ENCODE results near the gene AP3D1. TPM values are rescaled to one million over a fixed set of nuclear protein-coding genes. Genes with fewer than 3 reads are reported as not detected.

AP3D1 gene
- total RNA-seq, 1 donor from 2014 or later: 50.9 TPM

DNA sequence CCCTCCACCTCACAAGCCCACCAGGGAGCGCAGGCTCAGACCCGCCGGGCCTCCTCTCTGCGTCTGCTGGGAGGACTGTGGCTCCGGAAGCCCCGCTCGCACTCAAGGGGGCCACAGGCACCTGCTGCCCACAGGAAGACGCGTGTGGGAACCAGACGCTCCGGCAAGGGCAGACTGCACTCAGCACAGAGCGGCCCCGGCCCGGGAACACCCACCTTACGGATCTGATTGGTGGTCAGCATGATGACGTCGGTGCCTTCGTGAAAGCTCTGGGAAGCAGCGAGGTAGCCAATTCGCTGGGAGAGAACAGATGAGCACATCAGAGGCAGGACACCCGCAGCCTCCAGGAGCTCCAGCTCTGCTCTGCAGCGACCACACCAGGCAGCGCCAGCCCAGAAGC lies 14.6 kb downstream of the AP3D1 start:
- no peaks in the 10 kb centered on the region for H3F3A ChIP-seq (ENCODE audit: low read depth)
- H3K9ac ChIP-seq: no peak overlapping the region
- peaks cover 61% of the 10 kb centered on the region for H3K79me2 ChIP-seq (ENCODE audit: low read depth)
- H2AFZ ChIP-seq (replicated peaks): no peak overlapping the region
- H3K27me3 Mint-ChIP-seq (ENCODE audit: insufficient read depth, low read depth): peaks cover 2% of the 10 kb centered on the region
- no peaks in the 10 kb centered on the region for H3K27me3 ChIP-seq
- H3K9me3 Mint-ChIP-seq: no peaks in the 10 kb centered on the region
- H3K27ac ChIP-seq: no peak overlapping the region
- DNase-seq (ENCODE audit: low spot score): no peak
- H3K4me1 Mint-ChIP-seq: peaks cover 3% of the 10 kb centered on the region
- H3K36me3 ChIP-seq: no peaks in the 10 kb centered on the region
- no peak overlapping the region for H3K4me2 ChIP-seq
- no peaks in the 10 kb centered on the region for H3K9me3 ChIP-seq (ENCODE audit: low read depth)
- H3K36me3 Mint-ChIP-seq: peaks cover 18% of the 10 kb centered on the region
- no peak for TF ChIP-seq EZH2phosphoT487 (IDR thresholded peaks at IDR 0.05)
- H3K4me3 Mint-ChIP-seq: no peak overlapping the region
- no peak overlapping the region for H3K4me3 ChIP-seq
- H4K20me1 ChIP-seq (ENCODE audit: low read depth): peaks cover 65% of the 10 kb centered on the region
- no peak overlapping the region for H3K27ac Mint-ChIP-seq
- no peaks in the 10 kb centered on the region for H3K4me1 ChIP-seq

- TF ChIP-seq, protein P1, sequence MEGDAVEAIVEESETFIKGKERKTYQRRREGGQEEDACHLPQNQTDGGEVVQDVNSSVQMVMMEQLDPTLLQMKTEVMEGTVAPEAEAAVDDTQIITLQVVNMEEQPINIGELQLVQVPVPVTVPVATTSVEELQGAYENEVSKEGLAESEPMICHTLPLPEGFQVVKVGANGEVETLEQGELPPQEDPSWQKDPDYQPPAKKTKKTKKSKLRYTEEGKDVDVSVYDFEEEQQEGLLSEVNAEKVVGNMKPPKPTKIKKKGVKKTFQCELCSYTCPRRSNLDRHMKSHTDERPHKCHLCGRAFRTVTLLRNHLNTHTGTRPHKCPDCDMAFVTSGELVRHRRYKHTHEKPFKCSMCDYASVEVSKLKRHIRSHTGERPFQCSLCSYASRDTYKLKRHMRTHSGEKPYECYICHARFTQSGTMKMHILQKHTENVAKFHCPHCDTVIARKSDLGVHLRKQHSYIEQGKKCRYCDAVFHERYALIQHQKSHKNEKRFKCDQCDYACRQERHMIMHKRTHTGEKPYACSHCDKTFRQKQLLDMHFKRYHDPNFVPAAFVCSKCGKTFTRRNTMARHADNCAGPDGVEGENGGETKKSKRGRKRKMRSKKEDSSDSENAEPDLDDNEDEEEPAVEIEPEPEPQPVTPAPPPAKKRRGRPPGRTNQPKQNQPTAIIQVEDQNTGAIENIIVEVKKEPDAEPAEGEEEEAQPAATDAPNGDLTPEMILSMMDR (IDR thresholded peaks at IDR 0.05): no peak
- TF ChIP-seq EZH2 (IDR thresholded peaks at IDR 0.05) (no peak), EZH2phosphoT487 (IDR thresholded peaks at IDR 0.05) (no peak)
- no peak overlapping the region for H2AFZ ChIP-seq (replicated peaks)
- H3K4me1 ChIP-seq: no peaks in the 10 kb centered on the region
- H3K4me2 ChIP-seq: no peak overlapping the region
- peaks cover 2% of the 10 kb centered on the region for H3K27me3 Mint-ChIP-seq (ENCODE audit: insufficient read depth, low read depth)
- H3K9ac ChIP-seq: no peak overlapping the region
- H3K9me3 ChIP-seq (ENCODE audit: low read depth): no peaks in the 10 kb centered on the region
- H3K27ac ChIP-seq: no peak overlapping the region
- H3K27ac Mint-ChIP-seq: no peak overlapping the region
- peaks cover 3% of the 10 kb centered on the region for H3K4me1 Mint-ChIP-seq
- H3K4me3 Mint-ChIP-seq: no peak overlapping the region
- H3K4me3 ChIP-seq: no peak overlapping the region
- H3K36me3 ChIP-seq: no peaks in the 10 kb centered on the region
- no peaks in the 10 kb centered on the region for H3K27me3 ChIP-seq
- peaks cover 58% of the 10 kb centered on the region for H3K79me2 ChIP-seq (ENCODE audit: low read depth)
- H4K20me1 ChIP-seq (ENCODE audit: low read depth): peaks cover 64% of the 10 kb centered on the region
- H3K9me3 Mint-ChIP-seq: no peaks in the 10 kb centered on the region
- no peak for DNase-seq (ENCODE audit: low spot score)
- H3K36me3 Mint-ChIP-seq: peaks cover 16% of the 10 kb centered on the region
- H3F3A ChIP-seq (ENCODE audit: low read depth): no peaks in the 10 kb centered on the region
Measured at GRCh38 chr19:2135474-2136402, 15.6 kb downstream of the AP3D1 start.

DNA sequence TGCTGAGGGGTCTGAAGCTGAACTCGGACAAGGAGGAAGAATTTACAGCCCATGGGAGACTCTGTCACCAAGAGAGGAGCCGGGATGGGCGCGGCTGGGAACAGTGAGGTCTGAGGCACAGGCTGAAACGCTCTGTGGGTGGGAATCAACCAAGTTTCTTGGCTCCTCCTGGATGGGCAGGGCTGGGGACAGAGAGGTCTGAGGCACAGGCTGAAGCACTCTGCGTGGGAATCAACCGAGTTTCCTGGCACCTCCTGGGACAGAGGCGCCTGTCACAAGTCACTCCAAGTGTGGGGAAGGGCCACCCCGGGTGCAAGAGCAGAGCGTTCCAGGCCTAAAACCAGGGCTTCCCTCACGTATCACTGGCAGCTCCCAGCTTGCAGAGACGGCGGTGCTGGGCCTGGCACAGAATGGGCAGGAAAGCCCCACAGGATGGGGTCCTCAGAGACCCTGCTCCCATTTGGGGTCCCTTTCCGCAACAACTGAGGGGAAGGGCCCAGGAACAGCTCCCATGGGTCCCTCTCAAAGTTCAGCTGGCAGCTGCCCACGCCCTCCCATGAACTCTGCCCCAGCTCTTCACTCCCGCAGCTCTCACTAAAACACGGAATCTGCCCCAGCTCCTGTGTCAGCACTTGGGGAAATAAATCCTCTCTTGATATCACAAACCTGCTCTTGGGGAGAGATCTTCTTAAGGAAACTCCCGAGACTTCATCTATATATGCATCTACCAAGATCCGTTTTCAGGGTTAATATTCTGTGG lies 18.5 kb downstream of the AP3D1 start:
- Mint-ChIP-seq H3K27ac (peak overlapping the region; percentile 26), H3K36me3 (peaks cover 10% of the 10 kb centered on the region), H3K4me3 (no peak overlapping the region), H3K27me3 (ENCODE audit: insufficient read depth, low read depth) (no peaks in the 10 kb centered on the region), H3K4me1 (no peaks in the 10 kb centered on the region), H3K9me3 (no peaks in the 10 kb centered on the region)
- H3K36me3 ChIP-seq: no peaks in the 10 kb centered on the region
- peaks cover 52% of the 10 kb centered on the region for H4K20me1 ChIP-seq (ENCODE audit: low read depth)
- TF ChIP-seq, protein P1 (IDR thresholded peaks at IDR 0.05): no peak
- TF ChIP-seq EZH2 (IDR thresholded peaks at IDR 0.05) (no peak), EZH2phosphoT487 (IDR thresholded peaks at IDR 0.05) (no peak)
- no peak overlapping the region for H3K4me3 ChIP-seq
- no peaks in the 10 kb centered on the region for H3F3A ChIP-seq (ENCODE audit: low read depth)
- no peak overlapping the region for H3K4me2 ChIP-seq
- no peaks in the 10 kb centered on the region for H3K27me3 ChIP-seq
- H3K79me2 ChIP-seq (ENCODE audit: low read depth): peaks cover 31% of the 10 kb centered on the region
- no peak overlapping the region for H2AFZ ChIP-seq (replicated peaks)
- DNase-seq (ENCODE audit: low spot score): no peak
- no peaks in the 10 kb centered on the region for H3K4me1 ChIP-seq
- H3K9ac ChIP-seq: no peak overlapping the region
- no peak overlapping the region for H3K27ac ChIP-seq
- H3K9me3 ChIP-seq (ENCODE audit: low read depth): no peaks in the 10 kb centered on the region

Data from neural progenitor cell (in vitro differentiated cells).